NCI-H446 treated with DMSO at 0.1 percent for 48 hours (cell line): ENCODE results near the gene RASGRP3.
"Not testable (repeated sequence)": the region's sequence is repeated elsewhere in the genome, so short reads cannot be mapped to it uniquely, and the experiment has no call there.

Experiments used
- DNase-seq: peaks from one replicate; lab custom pipeline; 2025; lab: John Stamatoyannopoulos, UW

Gene RASGRP3, protein sequence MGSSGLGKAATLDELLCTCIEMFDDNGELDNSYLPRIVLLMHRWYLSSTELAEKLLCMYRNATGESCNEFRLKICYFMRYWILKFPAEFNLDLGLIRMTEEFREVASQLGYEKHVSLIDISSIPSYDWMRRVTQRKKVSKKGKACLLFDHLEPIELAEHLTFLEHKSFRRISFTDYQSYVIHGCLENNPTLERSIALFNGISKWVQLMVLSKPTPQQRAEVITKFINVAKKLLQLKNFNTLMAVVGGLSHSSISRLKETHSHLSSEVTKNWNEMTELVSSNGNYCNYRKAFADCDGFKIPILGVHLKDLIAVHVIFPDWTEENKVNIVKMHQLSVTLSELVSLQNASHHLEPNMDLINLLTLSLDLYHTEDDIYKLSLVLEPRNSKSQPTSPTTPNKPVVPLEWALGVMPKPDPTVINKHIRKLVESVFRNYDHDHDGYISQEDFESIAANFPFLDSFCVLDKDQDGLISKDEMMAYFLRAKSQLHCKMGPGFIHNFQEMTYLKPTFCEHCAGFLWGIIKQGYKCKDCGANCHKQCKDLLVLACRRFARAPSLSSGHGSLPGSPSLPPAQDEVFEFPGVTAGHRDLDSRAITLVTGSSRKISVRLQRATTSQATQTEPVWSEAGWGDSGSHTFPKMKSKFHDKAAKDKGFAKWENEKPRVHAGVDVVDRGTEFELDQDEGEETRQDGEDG

DNA sequence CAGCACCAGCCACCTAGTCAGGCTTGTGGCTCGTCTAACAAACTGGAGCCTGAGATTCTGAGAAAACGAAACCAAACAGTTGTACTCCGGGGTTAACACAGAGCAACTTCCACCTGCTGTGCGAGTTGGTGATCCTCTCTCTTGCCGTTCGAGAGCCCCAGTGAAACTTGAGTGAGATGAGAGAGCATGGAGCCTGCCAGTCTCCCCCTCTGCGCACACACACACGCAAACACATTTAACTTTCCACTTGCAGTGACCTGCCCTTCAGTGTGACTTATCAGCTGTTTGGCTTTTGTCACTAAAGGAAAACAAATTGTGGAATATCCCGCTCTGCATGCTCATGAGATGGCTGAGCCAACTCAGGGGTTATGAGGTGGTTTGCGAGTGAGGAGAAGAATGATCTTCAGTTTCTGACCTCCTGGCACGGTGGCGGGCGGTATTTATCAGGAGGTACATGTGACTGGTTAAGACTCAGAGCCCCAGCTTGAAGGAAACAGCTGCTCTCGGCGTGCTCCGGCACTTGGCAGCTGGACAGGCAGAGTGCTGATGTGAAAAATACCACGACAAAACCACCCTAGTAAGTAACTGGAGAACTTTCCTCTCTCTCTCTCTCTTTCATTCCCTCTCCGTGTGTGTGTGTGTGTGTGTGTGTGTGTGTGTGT lies at the start of gene RASGRP3:
Gene RASGRP3, plus strand, starts transcription at position 519 of the 662 bp plus-strand sequence. CDS start 38,488 bp downstream, outside the sequence.
- peak; percentile 1 for DNase-seq

DNA sequence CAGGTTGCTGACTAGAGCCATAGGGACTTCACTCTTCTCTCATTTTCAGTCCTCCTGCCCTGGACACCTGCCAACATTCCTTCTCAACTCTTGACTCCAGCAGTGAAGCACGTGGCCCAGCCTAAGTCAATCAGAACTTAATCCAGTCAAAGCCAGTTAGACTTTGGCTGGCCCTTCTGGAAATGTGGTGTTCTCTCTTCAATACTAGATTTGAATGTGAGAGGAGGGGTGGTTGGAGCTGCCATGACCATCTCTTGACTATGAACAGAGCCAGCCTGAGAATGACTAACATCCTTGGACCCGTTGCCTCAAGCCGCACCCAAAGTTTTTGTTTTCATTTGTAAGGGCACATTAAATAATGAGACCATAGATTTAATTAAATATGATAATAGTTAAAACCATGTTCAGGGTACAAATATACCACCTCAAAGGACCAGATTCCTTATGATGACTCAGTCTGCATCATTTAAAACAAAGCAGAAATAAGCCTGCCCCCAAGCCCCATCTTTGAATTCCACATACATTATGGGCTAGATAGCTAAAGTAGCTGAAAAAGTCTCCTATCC lies 49.7 kb upstream of the RASGRP3 start:
- no peak for DNase-seq

DNA sequence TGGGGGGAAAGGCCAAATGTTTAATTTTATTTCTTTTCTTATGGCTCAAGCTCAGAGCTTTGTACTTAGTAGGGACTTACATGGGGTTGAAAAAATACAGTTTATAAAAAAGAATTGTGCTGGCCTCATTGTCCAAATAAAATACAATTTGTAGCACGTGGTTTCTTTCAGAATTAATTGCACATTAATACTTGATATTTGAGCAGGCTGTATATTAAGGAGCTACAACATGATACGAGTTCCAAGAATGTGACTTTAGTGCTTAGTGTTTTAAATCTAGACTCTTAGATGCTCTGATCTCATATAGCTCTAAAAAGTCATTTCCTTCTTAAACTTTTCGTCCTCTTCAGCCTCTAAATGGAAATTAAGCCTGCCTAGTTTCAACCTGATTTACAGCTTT lies 46.4 kb upstream of the RASGRP3 start:
- DNase-seq: no peak

DNA sequence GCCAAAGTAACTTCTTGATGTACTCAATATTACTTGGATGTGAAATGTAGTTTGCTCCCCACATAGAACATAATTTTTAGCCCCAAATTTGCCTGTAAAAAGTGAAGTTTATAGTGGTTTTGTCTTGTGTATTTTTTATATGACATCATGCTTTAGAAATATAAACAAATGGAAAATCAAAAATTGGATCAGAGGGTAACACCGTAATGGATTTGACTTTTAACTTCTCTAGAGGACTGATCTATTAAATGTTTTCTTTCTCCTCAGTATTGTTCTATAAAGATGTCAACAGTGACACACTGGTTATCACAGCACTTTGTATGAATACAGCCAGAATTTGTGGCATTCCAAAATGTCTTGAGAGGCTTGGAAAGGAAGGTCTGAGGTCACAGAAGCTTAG lies 45.6 kb upstream of the RASGRP3 start:
- no peak for DNase-seq

DNA sequence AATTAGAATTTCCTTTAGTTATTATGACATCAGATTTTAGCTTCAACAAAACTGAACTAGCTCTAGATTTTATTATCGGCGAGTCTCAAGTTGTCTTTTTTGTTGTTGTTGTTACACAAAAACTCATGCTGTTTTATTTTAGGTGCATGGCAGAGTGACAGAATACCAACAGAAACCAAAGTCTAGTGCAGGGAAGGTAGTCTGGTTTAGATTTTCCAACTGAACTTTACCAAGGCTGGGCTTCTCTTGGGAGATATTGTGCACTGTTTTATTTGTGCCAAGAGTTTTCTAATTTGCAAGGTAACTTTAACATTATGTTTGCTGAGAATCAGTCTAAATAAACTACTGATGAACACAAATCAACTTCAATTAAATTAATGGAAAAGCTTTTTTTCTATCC lies 43.6 kb upstream of the RASGRP3 start:
- DNase-seq: no peak

DNA sequence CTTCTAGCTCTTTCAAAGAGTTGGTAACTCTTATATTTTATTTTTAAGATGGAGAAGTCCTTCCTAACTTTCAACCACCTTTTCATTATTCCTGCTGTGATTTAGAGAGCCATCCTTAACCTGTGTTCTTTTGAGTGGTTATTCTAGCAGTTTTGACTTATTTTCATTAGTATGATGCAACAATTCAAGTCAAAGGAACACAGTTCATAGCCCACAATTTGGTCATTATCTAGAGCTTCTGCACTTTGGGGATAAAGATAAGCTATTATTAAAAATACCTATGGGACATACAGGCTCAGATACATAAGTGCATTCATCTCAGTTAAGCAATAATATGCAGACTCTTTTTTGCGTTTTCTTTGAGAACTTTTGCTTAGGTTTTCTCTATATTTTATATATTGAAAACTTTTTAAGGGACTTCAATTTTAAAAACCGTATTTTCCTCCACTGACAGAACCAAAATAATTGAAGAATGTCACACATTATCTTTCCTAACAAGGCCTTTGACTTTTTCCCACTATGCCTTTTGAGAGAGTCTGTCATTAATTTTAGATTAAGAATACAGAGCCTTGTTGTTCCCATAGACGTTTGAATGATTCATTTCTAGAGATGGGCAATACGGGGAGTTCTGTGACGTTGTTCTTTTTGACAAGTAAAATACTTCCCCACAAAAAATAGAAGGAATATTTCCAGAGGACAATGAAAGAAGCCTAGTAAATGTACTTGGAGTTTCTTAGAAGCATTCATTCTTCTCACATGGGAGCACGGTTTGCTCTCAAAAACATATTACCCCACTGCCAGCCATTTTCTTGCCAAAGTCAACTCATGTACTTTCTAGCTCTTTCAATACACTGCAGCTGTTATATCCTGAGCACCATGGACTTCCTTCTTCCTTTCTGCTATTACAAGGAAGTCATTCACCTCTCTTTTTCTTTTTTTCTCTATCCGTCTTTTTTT lies 42.9 kb upstream of the RASGRP3 start:
- DNase-seq: no peak

DNA sequence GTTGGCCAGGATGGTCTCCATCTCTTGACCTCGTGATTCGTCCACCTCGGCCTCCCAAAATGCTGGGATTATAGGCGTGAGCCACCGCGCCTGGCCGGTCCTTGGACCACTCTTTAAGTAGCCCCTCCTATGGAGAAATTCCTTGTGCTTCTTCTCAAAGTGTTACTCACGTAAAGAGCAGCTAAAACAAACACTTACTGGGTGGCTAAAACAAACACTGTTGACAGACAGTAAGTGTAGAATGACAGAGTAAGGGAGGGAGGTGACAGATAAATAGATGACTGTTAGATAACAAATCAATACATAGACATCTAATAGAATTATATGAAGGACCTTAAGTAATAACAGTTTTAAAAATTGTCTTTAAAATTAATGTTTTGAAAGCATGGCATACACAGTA lies 40.9 kb upstream of the RASGRP3 start:
- no peak for DNase-seq

DNA sequence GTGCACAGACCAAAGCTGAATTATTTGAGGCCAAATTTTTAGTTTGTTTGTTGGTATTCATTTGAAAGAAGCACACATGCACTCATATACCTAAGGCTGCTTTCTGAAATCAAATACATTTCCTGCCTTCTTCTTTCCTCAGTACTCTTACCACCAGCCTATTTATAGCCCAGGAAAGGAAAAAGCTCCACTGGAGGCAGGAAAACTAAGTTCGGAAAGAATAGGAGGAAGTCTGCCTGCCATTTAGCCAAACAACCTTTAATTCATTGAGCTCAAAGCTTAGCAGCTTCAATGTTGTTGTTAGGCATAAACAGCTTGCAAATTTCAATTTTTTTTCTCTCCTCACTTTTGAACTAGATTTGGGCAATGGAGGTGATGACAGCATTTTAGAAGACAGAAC lies 40.4 kb upstream of the RASGRP3 start:
- DNase-seq: no peak

DNA sequence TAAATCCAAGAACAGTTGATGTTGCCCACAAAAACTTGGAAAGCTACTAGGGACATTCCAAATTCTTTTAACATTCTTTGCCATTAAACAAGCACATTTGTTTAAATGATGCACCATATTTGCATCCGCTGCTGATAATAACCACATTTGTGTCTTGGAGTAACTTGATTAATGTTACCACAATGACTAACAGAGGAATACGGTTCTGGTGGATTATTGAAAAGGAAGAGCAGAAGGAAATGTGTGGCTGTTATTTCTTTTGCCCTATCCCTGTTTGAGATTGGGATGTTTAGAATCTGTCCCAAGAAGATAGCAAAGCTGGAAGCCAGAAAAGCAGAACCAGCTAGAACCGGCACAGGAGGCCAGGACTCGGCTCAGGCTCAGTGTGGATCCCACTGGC lies 39.2 kb upstream of the RASGRP3 start:
- no peak for DNase-seq

DNA sequence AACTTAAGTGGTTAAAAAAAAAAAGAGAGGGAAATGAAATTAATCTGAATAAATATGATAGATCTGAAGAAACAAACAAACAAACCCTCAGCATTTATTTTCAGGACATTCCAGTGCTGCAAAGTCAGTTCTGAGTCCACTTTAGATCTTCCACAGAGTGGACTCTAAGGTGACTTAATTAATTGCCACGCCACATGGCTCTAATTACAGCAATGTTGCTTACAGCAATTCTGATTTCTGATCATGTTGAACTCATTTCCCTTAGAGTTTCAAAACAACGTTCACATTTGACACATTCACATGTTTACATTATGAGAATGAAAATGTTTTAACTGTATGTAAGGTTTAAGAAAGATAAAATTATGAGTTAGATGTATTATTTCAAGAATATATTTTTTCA lies 38.6 kb upstream of the RASGRP3 start:
- no peak for DNase-seq

DNA sequence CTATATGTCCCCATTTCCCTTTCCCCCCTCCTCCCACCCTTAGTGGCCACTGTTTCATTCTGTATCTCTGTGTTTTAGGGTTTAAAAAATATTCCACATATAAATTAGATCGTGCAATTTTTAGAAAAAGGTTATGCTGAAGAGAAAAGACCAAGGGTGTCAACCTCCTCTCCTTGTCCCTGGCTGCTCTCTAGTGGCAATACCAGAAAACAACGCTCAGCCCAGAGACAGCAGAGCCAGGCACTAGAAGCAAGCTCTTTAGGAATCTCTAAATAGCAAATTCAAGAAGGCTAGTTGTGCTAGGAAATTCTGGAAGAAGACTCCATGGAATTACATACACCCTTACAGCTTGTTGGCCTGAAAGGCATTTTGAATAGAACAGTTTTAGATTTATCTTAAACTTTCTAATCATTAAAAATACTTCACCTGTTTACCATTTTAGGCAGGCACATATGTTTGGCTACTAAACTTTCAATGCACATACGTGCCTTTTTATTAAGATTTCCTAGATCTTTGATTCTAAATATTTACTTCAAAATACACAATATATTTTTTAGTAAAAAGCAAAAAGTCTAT lies 35.1 kb upstream of the RASGRP3 start:
- DNase-seq: no peak

DNA sequence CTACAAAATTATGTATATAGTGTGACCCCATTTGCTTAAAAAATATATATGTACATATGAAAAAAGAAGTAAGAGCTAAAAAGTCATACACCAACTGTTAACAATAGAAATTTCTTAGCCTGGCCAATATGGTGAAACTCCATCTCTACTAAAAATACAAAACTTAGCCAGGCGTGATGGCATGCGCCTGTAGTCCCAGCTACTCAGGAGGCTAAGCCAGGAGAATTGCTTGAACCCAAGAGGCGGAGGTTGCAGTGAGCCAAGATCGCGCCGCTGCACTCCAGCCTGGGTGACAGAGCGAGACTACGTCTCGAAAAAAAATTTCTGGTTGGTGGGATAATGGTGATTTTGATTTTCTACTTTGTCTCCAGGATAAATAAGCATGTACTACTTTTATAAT lies 34.4 kb upstream of the RASGRP3 start:
- not testable (repeated sequence) for DNase-seq

DNA sequence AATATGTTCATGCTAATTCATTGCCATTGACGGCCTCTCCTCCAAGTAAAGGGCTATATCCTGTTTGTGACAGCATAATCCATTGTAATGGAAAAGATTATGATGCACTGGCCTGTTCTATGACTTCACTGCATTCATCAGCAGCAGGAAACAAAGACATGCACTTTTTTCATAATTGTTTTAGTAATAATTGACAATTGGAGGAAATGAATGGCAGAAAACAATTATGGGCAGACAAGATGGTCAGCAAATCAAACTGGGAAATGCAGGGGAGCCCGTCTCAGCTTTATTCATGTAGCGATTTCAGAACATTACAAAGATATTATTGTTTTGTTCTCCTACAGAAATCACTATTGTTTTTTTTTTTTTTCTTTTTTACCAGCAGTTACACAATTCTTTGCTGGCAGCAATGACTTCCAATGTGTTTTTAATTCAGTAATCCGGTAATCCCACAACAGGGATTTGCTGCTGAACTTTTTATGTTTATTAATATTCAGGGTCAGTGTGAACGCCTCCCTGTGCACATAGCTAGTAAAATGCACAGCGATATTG lies 33.8 kb upstream of the RASGRP3 start:
- DNase-seq: no peak

DNA sequence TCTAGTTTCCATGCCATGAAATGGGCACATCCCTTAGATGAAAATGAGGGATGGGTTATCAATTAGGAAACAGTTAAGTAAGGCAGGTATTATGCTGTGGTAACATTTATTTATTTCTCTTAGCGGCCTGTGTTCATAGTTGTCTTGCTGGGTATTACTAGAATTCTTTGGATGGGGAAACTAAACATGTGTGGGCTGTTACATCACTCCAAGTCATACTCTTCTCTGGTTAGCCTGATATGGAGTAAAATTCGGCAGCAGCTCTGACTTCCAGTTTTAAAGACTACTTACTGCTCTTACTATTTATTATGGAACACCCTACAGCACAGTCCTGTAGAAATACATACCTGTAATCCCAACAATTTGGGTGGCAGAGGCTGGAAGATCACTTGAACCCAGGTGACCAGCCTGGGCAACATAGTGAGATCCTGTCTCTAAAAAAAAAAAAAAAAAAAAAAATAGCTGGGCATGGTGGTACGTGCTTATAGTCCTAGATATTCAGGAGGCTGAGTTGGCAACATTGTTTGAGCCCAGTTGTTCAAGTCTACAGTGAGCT lies 33.1 kb upstream of the RASGRP3 start:
- DNase-seq: no peak

DNA sequence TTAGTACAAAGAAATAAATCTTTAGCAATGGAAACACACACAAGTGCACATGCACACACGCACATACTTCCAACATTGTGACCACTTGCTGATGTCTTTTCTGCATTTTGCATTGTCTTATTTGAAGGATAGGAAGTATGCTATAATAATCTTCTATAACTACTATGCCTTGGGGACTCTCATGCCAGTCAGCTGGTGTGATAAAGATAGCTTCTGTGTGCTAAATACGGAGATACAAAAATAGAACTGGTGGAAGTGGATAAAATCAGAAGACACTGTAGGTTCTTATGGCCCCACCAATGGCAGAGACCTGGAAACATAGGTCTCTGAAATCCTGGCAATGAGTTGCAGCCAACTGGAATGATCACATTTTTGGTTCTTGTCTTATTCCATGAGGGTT lies 31.5 kb upstream of the RASGRP3 start:
- DNase-seq: no peak

DNA sequence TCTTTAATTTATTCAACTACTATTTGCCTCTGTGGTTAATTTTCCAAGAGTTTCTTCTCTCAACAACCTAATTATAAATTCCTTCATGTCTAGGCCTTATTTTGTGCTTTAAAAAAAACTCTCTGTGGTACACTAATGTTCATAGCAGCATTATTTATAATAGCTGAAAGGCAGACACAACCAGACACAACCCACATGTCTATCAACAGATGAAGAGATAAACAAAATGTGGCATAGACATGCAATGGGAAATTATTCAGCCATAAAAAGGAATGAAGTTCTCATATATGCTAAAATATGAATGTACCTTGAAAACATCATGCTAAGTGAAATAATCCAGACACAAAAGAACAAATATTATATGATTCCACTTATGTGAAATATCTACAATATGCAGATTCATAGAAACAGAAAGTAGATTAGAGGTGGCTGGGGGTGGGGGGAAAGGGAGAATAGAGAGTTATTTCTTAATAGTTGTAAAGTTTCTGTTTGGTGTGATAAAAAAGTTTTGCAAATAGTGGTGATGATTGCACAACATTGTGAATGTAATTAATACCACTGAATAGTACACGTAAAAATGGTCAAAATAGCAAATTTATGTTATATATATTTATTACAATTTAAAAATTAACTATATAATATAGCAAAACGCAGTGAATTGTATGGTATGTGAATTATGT lies 28.1 kb upstream of the RASGRP3 start:
- no peak for DNase-seq

DNA sequence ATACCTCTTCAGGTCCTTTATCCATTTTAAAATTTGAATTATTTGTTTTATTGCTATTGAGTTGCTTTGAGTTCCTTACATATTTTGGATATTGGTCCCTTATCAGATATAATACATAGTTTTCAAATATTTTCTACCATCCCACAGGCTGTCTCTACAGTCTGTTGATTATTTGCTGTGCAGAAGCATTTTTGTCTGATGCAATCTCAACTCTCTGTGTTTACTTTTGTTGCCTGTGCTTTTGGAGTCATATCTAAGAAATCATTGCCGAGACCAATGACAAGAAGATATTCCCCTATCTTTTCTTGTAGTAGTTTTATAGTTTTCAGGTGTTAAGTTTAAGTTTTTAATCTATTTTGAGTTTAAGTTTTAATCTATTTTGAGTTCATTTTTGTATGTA lies 25.2 kb upstream of the RASGRP3 start:
- DNase-seq: no peak

DNA sequence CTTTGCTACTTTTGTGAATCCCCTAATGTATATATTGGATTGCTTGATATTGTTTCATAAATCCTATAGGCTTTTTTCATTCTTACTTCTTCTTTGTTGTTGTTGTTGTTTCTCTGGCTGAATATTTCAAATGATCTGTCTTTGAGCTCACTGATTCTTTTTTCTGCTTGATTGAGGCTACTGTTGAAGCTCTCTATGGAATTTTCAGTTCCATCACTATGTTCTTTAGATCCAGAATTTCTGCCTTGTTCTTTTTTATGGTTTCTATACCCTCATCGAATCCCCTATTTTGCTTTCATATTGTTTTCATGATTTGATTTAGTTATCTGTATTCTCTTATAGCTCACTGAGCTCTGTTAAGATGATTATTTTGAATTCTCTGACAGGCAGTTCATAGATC lies 24.6 kb upstream of the RASGRP3 start:
- no peak for DNase-seq

DNA sequence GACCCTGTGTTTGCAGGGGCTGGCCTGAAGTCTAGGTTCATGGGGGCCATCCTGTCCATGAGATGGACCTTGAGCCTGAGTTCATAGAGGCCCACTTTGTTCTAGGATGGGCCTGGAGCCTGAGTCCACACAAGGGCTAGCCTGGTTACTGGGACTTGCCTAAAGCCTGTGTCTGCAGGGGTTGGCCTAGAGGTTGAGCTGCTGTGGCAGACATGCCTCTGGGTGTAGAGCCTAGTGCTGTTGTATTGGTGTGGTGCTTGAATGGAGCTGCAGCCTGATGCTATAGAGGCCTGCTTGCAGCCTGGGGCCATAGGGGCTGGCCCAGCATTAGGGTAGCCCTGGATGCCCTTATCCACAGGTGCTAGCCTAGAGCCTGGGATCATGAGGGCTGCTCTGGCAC lies 23.9 kb upstream of the RASGRP3 start:
- DNase-seq: no peak

DNA sequence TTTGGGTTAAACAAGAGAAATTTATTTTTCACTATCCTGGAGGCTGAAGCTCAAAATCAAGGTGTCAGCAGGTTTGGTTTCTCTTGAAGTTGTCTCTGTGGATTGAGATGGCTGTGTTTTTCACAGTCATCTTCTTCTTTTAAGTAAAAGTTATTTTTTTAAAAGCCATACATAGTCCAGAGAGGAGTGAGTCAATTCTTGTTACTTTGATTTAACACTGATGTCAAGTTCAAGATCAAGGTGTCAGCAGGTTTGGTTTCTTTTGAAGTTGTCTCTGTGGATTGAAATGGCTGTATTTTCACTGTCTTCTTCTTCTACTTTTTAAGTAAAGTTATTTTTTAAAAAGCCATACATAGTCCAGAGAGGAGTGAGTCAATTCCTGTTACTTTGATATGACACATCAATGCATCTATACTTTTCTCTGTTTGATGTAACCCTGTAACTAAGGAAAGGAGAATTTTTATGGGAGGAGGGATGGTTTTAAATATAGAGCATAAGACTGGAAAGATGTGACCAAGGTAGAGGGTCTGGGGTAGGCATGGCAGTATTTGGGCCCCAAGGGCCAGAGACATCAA lies 22.5 kb upstream of the RASGRP3 start:
- no peak for DNase-seq
